GM19324 (cell line): ENCODE measurements around the gene WWOX.

Experiments used
- ATAC-seq: cut with Tn5 transposase; IDR thresholded peaks from one replicate; pipeline ENCODE4 v1.9.1; 2021; ENCODE audit warnings: mild to moderate bottlenecking, moderate library complexity; ENCODE audit not compliant: unreplicated experiment, low FRiP score

The WWOX gene

GRCh38 chr16:79079656-79080420, 980.4 kb downstream of the WWOX start:
- ATAC-seq, result no peak

GRCh38 chr16:79081297-79082066, 982.0 kb downstream of the WWOX start:
- ATAC-seq, result no peak

- ATAC-seq, result no peak
These were observed 983.5 kb downstream of the WWOX start for GRCh38 chr16:79082970-79083369.

GRCh38 chr16:79083508-79084299, 984.2 kb downstream of the WWOX start:
- ATAC-seq, result no peak

- no peak for ATAC-seq
These were observed 989.5 kb downstream of the WWOX start for GRCh38 chr16:79088971-79089370.

- no peak for ATAC-seq
These were observed 990.4 kb downstream of the WWOX start for GRCh38 chr16:79089735-79090284.

GRCh38 chr16:79090966-79091365, 991.5 kb downstream of the WWOX start:
- no peak for ATAC-seq

GRCh38 chr16:79092846-79093245, 993.4 kb downstream of the WWOX start:
- no peak for ATAC-seq

- no peak for ATAC-seq
These were observed 994.1 kb downstream of the WWOX start for GRCh38 chr16:79093554-79093967.

- no peak for ATAC-seq
These were observed 996.8 kb downstream of the WWOX start for GRCh38 chr16:79096246-79096645.

- ATAC-seq, result no peak
These were observed 997.7 kb downstream of the WWOX start for GRCh38 chr16:79097166-79097565.

GRCh38 chr16:79097771-79098170, 998.3 kb downstream of the WWOX start:
- no peak for ATAC-seq

- no peak for ATAC-seq
These were observed 999.5 kb downstream of the WWOX start for GRCh38 chr16:79098907-79099306.

GRCh38 chr16:79099716-79100115, 1000.3 kb downstream of the WWOX start:
- no peak for ATAC-seq

GRCh38 chr16:79100447-79100846, 1001.0 kb downstream of the WWOX start:
- ATAC-seq, result no peak

- ATAC-seq, result no peak
These were observed 1002.0 kb downstream of the WWOX start for GRCh38 chr16:79101491-79101890.

GRCh38 chr16:79104567-79104966, 1005.1 kb downstream of the WWOX start:
- ATAC-seq, result no peak

- ATAC-seq, result no peak
These were observed 1007.8 kb downstream of the WWOX start for GRCh38 chr16:79107301-79107700.

GRCh38 chr16:79109771-79110170, 1010.3 kb downstream of the WWOX start:
- ATAC-seq, result no peak

GRCh38 chr16:79110242-79110641, 1010.8 kb downstream of the WWOX start:
- ATAC-seq, result no peak

- no peak for ATAC-seq
These were observed 1011.5 kb downstream of the WWOX start for GRCh38 chr16:79110953-79111352.
